Keratinocyte (primary cell): ENCODE measurements around the gene LTBP2. TPM values are rescaled to one million over a fixed set of nuclear protein-coding genes. Genes with fewer than 3 reads are reported as not detected.

Source experiments
- DNase-seq: peaks from one replicate; pipeline ENCODE4 v3.0.0-alpha.2; 2011; ENCODE audit warnings: low read depth, missing footprints, low spot score
- FAIRE-seq: peaks from 2 replicates; lab custom pipeline; 2011; peaks lifted over from hg19 to GRCh38; lab: Jason Lieb, UNC
- H2AFZ ChIP-seq: 2 replicates; pipeline ENCODE4 v1.6.0; 2012; ENCODE audit warnings: low read length, control low read depth, inconsistent platforms; ENCODE audit not compliant: control insufficient read depth
- H3K27ac ChIP-seq: 2 replicates; pipeline ENCODE4 v1.5.1; 2011; ENCODE audit warnings: low read length; ENCODE audit not compliant: control insufficient read depth, insufficient read depth
- H3K27me3 ChIP-seq: 3 replicates; pipeline ENCODE4 v1.6.0; 2011; ENCODE audit warnings: low read length; ENCODE audit not compliant: control insufficient read depth, insufficient read depth; ENCODE audit errors: extremely low read depth
- H3K36me3 ChIP-seq, 2 experiments: 2 replicates in 1 of 2; 3 replicates in 1 of 2; pipeline ENCODE4 v1.5.1; 2011; ENCODE audit warnings: low read length in 2 of 2, mild to moderate bottlenecking in 1 of 2; ENCODE audit not compliant: control insufficient read depth in 2 of 2, insufficient read depth in 2 of 2; ENCODE audit errors: extremely low read depth in 1 of 2
- H3K4me1 ChIP-seq: 3 replicates; pipeline ENCODE4 v1.5.1; 2011; ENCODE audit warnings: low read length; ENCODE audit not compliant: control insufficient read depth, insufficient read depth; ENCODE audit errors: extremely low read depth
- H3K4me2 ChIP-seq: 3 replicates; pipeline ENCODE4 v1.6.0; 2011; ENCODE audit warnings: low read depth, low read length; ENCODE audit not compliant: control insufficient read depth, insufficient read depth; ENCODE audit errors: extremely low read depth
- H3K4me3 ChIP-seq, 3 experiments: fragments of 200-600 bp in 1 of 3; sonication (generic) in 1 of 3; 2 replicates in 2 of 3; 3 replicates in 1 of 3; pipeline ENCODE4 v1.5.1; 2011 to 2016; ENCODE audit warnings: low read length in 3 of 3, mild to moderate bottlenecking in 3 of 3, control low read depth in 2 of 3, inconsistent platforms in 1 of 3, low read depth in 1 of 3, mixed read lengths in 1 of 3, mixed run types in 1 of 3, moderate library complexity in 1 of 3; ENCODE audit not compliant: control insufficient read depth in 2 of 3, insufficient read depth in 2 of 3; ENCODE audit errors: extremely low read depth in 1 of 3
- H3K79me2 ChIP-seq: 2 replicates; pipeline ENCODE4 v1.6.0; 2012; ENCODE audit warnings: low read length; ENCODE audit not compliant: control insufficient read depth, insufficient read depth
- H3K9ac ChIP-seq: 3 replicates; pipeline ENCODE4 v1.6.0; 2011; ENCODE audit warnings: low read length; ENCODE audit not compliant: control insufficient read depth, insufficient read depth; ENCODE audit errors: extremely low read depth
- H3K9me1 ChIP-seq: 3 replicates; pipeline ENCODE4 v1.6.0; 2011; ENCODE audit warnings: low read length; ENCODE audit not compliant: control insufficient read depth, insufficient read depth; ENCODE audit errors: extremely low read depth
- H3K9me3 ChIP-seq: 2 replicates; pipeline ENCODE4 v1.5.1; 2012; ENCODE audit warnings: low read depth, low read length; ENCODE audit not compliant: control insufficient read depth
- H4K20me1 ChIP-seq: 3 replicates; pipeline ENCODE4 v1.6.0; 2011; ENCODE audit warnings: low read length; ENCODE audit not compliant: control insufficient read depth, insufficient read depth; ENCODE audit errors: extremely low read depth
- CTCF ChIP-seq, 3 experiments: IDR thresholded peaks in 1 of 3; conservative IDR thresholded peaks in 1 of 3; optimal IDR thresholded peaks in 1 of 3; 2 replicates in 2 of 3; 3 replicates in 1 of 3; pipeline versions ENCODE3 to v1.5.1; 2011; ENCODE audit warnings: low read length in 3 of 3, mild to moderate bottlenecking in 3 of 3, moderate library complexity in 2 of 3, control low read depth in 1 of 3, inconsistent platforms in 1 of 3; ENCODE audit not compliant: insufficient read depth in 2 of 3; ENCODE audit errors: extremely low read depth in 1 of 3
- EZH2 ChIP-seq: IDR thresholded peaks from one replicate; pipeline ENCODE4 v1.6.1; 2012; ENCODE audit warnings: inconsistent platforms, mild to moderate bottlenecking, low read length, moderate library complexity
- dilution Hi-C: fragments of 300-500 bp; cut with MboI; formaldehyde crosslinking; loops from one replicate; pipeline ENCODE4 v1.7.0; 2020; ENCODE audit warnings: low sequenced_read_pairs; ENCODE audit not compliant: extremely low pct_ligation_motif_present
- polyA plus RNA-seq, 5 experiments: library from polyadenylated mRNA; depleted of rRNA in 3 of 5; stranded (reverse) in 3 of 5; stranded (forward) in 1 of 5; unstranded in 1 of 5; fragments of >200 nt; gene quantifications; 1 replicate in 1 of 5; 2 replicates in 3 of 5; 3 replicates in 1 of 5; pipeline versions ENCODE4 v1.2.1 to v1.2.3, GENCODE V29; 2011 to 2012; ENCODE audit warnings: missing spikeins in 2 of 5, low read depth in 1 of 5, low replicate concordance in 1 of 5

The LTBP2 gene
- polyA plus RNA-seq, 1 donor (not counting 4 experiments of a cell fraction or from before 2014, with no cell fraction given): 23.9 TPM

GRCh38 chr14:74528406-74528805 lies 83.6 kb downstream of the LTBP2 start:
- no peaks in the 10 kb centered on the region for H3K9me1 ChIP-seq
- TF ChIP-seq CTCF (optimal IDR thresholded peaks at IDR 0.05 in 1 of 3, IDR thresholded peaks at IDR 0.05 in 1 of 3, conservative IDR thresholded peaks at IDR 0.05 in 1 of 3; ENCODE audit: extremely low read depth in 1 of 3, insufficient read depth in 2 of 3, low read length in 3 of 3) (no peak), EZH2 (no peak)
- H3K36me3 ChIP-seq: peaks cover 16 to 32% of the 10 kb centered on the region in 2 experiments
- no peak overlapping the region for H2AFZ ChIP-seq
- H3K79me2 ChIP-seq: no peaks in the 10 kb centered on the region
- no peak overlapping the region for H3K9ac ChIP-seq
- FAIRE-seq: no peak
- H3K27ac ChIP-seq: no peak overlapping the region
- no peak overlapping the region for H3K4me2 ChIP-seq
- no peak overlapping the region for H3K4me3 ChIP-seq
- dilution Hi-C loops: no loop called here
- no peak for DNase-seq
- H3K27me3 ChIP-seq: no peaks in the 10 kb centered on the region
- H3K9me3 ChIP-seq: no peaks in the 10 kb centered on the region
- peaks cover 9% of the 10 kb centered on the region for H3K4me1 ChIP-seq
- no peaks in the 10 kb centered on the region for H4K20me1 ChIP-seq

GRCh38 chr14:74527736-74528280 lies 84.2 kb downstream of the LTBP2 start:
- Histone ChIP-seq H3K4me3 (no peak overlapping the region), H3K27me3 (no peaks in the 10 kb centered on the region), H3K9me1 (no peaks in the 10 kb centered on the region), H3K27ac (no peak overlapping the region), H3K4me2 (no peak overlapping the region), H3K4me1 (peaks cover 9% of the 10 kb centered on the region), H4K20me1 (no peaks in the 10 kb centered on the region), H3K9ac (no peak overlapping the region), H3K36me3 (peaks cover 20 to 36% of the 10 kb centered on the region in 2 experiments), H2AFZ (no peak overlapping the region), H3K9me3 (no peaks in the 10 kb centered on the region), H3K79me2 (no peaks in the 10 kb centered on the region)
- DNase-seq (no peak), FAIRE-seq (no peak)
- dilution Hi-C loops: no loop called here
- TF ChIP-seq CTCF (optimal IDR thresholded peaks at IDR 0.05 in 1 of 3, IDR thresholded peaks at IDR 0.05 in 1 of 3, conservative IDR thresholded peaks at IDR 0.05 in 1 of 3; ENCODE audit: extremely low read depth in 1 of 3, insufficient read depth in 2 of 3, low read length in 3 of 3) (no peak), EZH2 (no peak)
